Endothelial cell of umbilical vein (primary cell): ENCODE measurements around the gene AXIN2.

Source experiments
- EZH2 ChIP-seq: IDR thresholded peaks from 2 replicates; pipeline ENCODE4 v1.6.1; 2012; ENCODE audit warnings: borderline replicate concordance, low read depth, mild to moderate bottlenecking, moderate library complexity, low read length, inconsistent platforms; ENCODE audit not compliant: severe bottlenecking
- TF ChIP-seq, protein P1 (sequence below), 2 donors: IDR thresholded peaks; 1 replicate in 1 of 2; 2 replicates in 1 of 2; pipeline ENCODE4 v1.5.1; 2011; ENCODE audit warnings: low read length in 2 of 2, mild to moderate bottlenecking in 2 of 2, moderate library complexity in 2 of 2, control low read depth in 1 of 2, inconsistent platforms in 1 of 2, low read depth in 1 of 2; ENCODE audit not compliant: insufficient read depth in 1 of 2; ENCODE audit errors: extremely low read depth in 1 of 2

DNA sequence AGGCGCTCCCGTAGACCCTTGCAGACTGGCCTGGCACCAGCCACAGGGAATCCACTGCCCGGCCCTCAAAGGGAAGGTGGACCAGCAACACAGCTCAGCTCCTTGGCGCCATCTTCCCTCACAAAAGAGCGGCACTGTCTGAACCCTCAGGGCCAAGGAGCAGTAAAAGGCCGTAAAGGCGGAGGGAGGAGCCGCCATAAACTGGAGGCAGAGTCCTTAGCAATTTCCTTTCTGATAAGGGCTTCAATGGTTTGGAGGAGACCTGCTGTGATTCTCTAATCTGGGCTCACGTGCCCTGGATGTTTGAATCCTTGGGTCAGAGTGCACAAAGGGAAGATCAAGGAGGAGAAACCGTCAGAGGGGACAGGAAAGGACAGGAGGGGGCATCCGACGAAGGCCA is 15.5 kb upstream of the AXIN2 start:
- TF ChIP-seq, protein P1, sequence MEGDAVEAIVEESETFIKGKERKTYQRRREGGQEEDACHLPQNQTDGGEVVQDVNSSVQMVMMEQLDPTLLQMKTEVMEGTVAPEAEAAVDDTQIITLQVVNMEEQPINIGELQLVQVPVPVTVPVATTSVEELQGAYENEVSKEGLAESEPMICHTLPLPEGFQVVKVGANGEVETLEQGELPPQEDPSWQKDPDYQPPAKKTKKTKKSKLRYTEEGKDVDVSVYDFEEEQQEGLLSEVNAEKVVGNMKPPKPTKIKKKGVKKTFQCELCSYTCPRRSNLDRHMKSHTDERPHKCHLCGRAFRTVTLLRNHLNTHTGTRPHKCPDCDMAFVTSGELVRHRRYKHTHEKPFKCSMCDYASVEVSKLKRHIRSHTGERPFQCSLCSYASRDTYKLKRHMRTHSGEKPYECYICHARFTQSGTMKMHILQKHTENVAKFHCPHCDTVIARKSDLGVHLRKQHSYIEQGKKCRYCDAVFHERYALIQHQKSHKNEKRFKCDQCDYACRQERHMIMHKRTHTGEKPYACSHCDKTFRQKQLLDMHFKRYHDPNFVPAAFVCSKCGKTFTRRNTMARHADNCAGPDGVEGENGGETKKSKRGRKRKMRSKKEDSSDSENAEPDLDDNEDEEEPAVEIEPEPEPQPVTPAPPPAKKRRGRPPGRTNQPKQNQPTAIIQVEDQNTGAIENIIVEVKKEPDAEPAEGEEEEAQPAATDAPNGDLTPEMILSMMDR (IDR thresholded peaks at IDR 0.05; ENCODE audit: extremely low read depth in 1 of 2, insufficient read depth in 1 of 2, low read depth in 1 of 2, low read length in 2 of 2): no peak
- no peak for TF ChIP-seq EZH2
